ENCODE results near the gene CGNL1.

The CGNL1 gene

GRCh38 chr15:57422113-57422754 is 45.9 kb downstream of the CGNL1 start:
- no peak for DNase-seq (ENCODE audit: low spot score)

- no peak for DNase-seq (ENCODE audit: low spot score)
Measured at GRCh38 chr15:57423599-57424140, 47.4 kb downstream of the CGNL1 start.

GRCh38 chr15:57424628-57425405 is 48.5 kb downstream of the CGNL1 start:
- no peak for DNase-seq (ENCODE audit: low spot score)

GRCh38 chr15:57425842-57426241 is 49.5 kb downstream of the CGNL1 start:
- DNase-seq (ENCODE audit: low spot score): no peak

- DNase-seq (ENCODE audit: low spot score): no peak
Measured at GRCh38 chr15:57427367-57427821, 51.1 kb downstream of the CGNL1 start.

- no peak for DNase-seq (ENCODE audit: low spot score)
Measured at GRCh38 chr15:57432141-57432741, 55.9 kb downstream of the CGNL1 start.

- no peak for DNase-seq (ENCODE audit: low spot score)
Measured at GRCh38 chr15:57436166-57436565, 59.9 kb downstream of the CGNL1 start.

GRCh38 chr15:57436961-57437360 is 60.7 kb downstream of the CGNL1 start:
- DNase-seq (ENCODE audit: low spot score): no peak

GRCh38 chr15:57437564-57437963 is 61.3 kb downstream of the CGNL1 start:
- DNase-seq (ENCODE audit: low spot score): no peak

- DNase-seq (ENCODE audit: low spot score): no peak
Measured at GRCh38 chr15:57438166-57438565, 61.9 kb downstream of the CGNL1 start.

- no peak for DNase-seq (ENCODE audit: low spot score)
Measured at GRCh38 chr15:57439128-57440027, 63.1 kb downstream of the CGNL1 start.

GRCh38 chr15:57440167-57440566 is 63.9 kb downstream of the CGNL1 start:
- no peak for DNase-seq (ENCODE audit: low spot score)

GRCh38 chr15:57440799-57441198 is 64.5 kb downstream of the CGNL1 start:
- no peak for DNase-seq (ENCODE audit: low spot score)

- no peak for DNase-seq (ENCODE audit: low spot score)
Measured at GRCh38 chr15:57442335-57442734, 66.0 kb downstream of the CGNL1 start.

- no peak for DNase-seq (ENCODE audit: low spot score)
Measured at GRCh38 chr15:57443486-57443885, 67.2 kb downstream of the CGNL1 start.

GRCh38 chr15:57444877-57445513 is 68.7 kb downstream of the CGNL1 start:
- no peak for DNase-seq (ENCODE audit: low spot score)

GRCh38 chr15:57445872-57446271 is 69.6 kb downstream of the CGNL1 start:
- DNase-seq (ENCODE audit: low spot score): no peak

- no peak for DNase-seq (ENCODE audit: low spot score)
Measured at GRCh38 chr15:57446393-57446792, 70.1 kb downstream of the CGNL1 start.

- DNase-seq (ENCODE audit: low spot score): no peak
Measured at GRCh38 chr15:57451555-57451954, 75.2 kb downstream of the CGNL1 start.

- no peak for DNase-seq (ENCODE audit: low spot score)
Measured at GRCh38 chr15:57452090-57452754, 75.9 kb downstream of the CGNL1 start.

GRCh38 chr15:57455929-57456328 is 79.6 kb downstream of the CGNL1 start:
- no peak for DNase-seq (ENCODE audit: low spot score)
